Subcutaneous abdominal adipose tissue (tissue), 5 donors: ENCODE data around the gene SPOUT1.
"Not testable (repeated sequence)": the region's sequence is repeated elsewhere in the genome, so short reads cannot be mapped to it uniquely, and the experiment has no call there.

ENCODE experiments used
- H3K27ac ChIP-seq: one replicate; pipeline ENCODE4 v1.7.0; 2013; ENCODE audit warnings: low read depth, mild to moderate bottlenecking, inconsistent platforms, low read length, moderate library complexity
- H3K27me3 ChIP-seq, 5 donors: one replicate each; pipeline ENCODE4 v1.7.0; 2013; ENCODE audit warnings: low read length in 5 of 5, inconsistent platforms in 1 of 5; ENCODE audit not compliant: control insufficient read depth in 5 of 5, insufficient read depth in 4 of 5
- H3K36me3 ChIP-seq, 5 donors: one replicate each; pipeline ENCODE4 v1.7.0; 2013; ENCODE audit warnings: low read length in 5 of 5; ENCODE audit not compliant: control insufficient read depth in 5 of 5, insufficient read depth in 5 of 5
- H3K4me1 ChIP-seq, 5 donors: one replicate each; pipeline ENCODE4 v1.7.0; 2013; ENCODE audit warnings: low read length in 5 of 5, mild to moderate bottlenecking in 3 of 5, moderate library complexity in 1 of 5; ENCODE audit not compliant: control insufficient read depth in 5 of 5, insufficient read depth in 5 of 5
- H3K4me3 ChIP-seq, 5 donors: one replicate each; pipeline ENCODE4 v1.7.0; 2013; ENCODE audit warnings: low read length in 5 of 5, low read depth in 1 of 5
- H3K9ac ChIP-seq, 5 donors: one replicate each; pipeline ENCODE4 v1.7.0; 2013; ENCODE audit warnings: low read length in 5 of 5, mild to moderate bottlenecking in 4 of 5, moderate library complexity in 3 of 5
- H3K9me3 ChIP-seq, 5 donors: one replicate each; pipeline ENCODE4 v1.7.0; 2013; ENCODE audit warnings: low read length in 5 of 5; ENCODE audit not compliant: control insufficient read depth in 5 of 5
- donor health status: healthy.
- donor health status: healthy.
- donor health status: healthy.
- donor health status: healthy.
- donor health status: healthy.

The SPOUT1 gene

DNA sequence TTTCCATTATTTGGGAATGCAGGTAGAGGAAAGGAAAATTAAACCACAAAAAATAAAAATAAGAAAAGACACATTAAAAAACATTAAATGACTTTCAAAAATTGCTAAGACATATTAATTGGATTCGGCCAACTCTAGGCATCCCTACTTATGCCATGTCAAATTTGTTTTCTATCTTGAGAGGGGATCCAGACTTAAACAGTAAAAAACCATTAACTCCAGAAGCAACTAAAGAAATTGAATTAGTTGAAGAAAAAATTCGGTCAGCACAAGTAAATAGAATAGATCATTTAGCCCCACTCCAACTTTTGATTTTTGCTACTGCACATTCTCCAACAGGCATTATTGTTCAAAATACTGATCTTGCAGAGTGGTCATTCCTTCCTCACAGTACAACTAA lies 23.1 kb upstream of the SPOUT1 start:
- not testable (repeated sequence) for H3K4me1 ChIP-seq, H3K27ac ChIP-seq, H3K27me3 ChIP-seq, H3K36me3 ChIP-seq, H3K4me3 ChIP-seq, H3K9me3 ChIP-seq, H3K9ac ChIP-seq

DNA sequence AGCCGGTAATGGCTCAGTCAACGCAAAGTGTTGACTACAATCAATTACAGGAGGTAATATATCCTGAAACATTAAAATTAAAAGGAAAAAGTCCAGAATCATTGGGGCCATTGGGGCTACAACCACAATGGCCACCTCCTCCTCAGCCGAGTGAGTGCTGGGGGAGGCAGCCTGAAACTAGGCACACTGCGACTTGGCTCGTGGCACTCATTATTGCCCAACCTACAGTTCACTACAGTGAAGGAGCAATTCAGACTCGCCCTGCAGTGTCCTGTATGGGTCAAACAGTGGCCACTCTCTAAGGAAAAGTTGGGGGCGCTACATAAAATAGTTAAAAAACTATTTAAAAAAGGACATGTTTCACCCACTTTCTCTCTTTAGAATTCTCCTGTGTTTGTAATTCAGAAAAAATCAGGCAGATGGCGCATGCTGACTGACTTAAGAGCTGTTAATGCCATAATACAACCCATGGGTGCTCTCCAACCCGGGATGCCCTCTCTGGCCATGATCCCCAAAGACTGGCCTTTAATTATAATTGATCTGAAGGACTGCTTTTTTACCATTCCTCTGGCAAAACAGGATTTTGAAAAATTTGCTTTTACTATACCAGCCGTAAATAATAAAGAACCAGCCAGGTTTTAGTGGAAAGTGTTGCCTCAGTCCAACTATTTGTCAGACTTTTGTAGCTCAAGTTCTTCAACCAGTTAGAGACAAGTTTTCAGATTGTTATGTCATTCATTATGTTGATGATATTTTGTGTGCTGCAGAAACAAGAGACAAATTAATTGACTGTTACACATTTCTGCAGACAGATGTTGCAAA lies 22.4 kb upstream of the SPOUT1 start:
- H3K9me3 ChIP-seq, H3K27ac ChIP-seq: not testable (repeated sequence)

DNA sequence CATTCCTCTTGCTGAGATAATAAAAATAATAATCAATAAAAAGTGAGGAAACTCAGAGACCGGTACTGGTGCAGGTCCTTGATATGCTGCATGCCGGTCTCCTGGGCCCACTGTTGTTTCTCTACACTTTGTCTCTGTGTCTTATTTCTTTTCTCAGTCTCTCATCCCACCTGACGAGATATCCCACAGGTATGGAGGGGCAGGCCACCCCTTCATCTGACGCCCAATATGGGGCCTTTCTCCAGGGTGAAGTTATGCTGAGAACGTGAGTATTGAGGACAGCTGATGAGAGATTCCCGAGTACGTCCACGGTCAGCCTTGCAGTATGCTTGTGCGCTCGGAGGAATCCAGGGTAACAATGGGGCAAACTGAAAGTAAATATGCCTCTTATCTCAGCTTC lies 21.4 kb upstream of the SPOUT1 start:
- not testable (repeated sequence) for H3K9me3 ChIP-seq, H3K4me1 ChIP-seq, H3K9ac ChIP-seq, H3K27me3 ChIP-seq, H3K36me3 ChIP-seq, H3K4me3 ChIP-seq, H3K27ac ChIP-seq

More for the DNA sequence above, 22.4 kb upstream of the SPOUT1 start:
- H3K36me3 ChIP-seq, H3K9ac ChIP-seq, H3K27me3 ChIP-seq, H3K4me3 ChIP-seq, H3K4me1 ChIP-seq: not testable (repeated sequence)

DNA sequence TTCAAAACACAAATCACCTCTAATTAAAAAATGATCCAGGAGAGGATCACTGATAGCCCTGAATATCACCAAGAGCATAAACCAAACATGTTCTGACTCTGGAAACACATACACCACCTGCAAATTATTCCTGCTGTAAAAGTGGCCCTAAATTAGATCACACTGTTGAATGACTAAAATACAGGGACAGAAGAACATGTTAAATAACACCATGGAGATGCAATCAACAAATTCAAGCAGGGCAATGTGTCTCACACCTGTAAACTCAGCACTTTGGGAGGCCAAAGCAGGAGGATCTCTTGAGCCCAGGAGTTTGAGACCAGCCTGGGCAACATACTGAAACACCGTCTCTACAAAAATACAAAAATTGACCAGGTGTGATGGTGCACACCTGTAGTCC lies 18.2 kb upstream of the SPOUT1 start:
- no peaks in the 10 kb centered on the region for H3K36me3 ChIP-seq
- no peaks in the 10 kb centered on the region for H3K27me3 ChIP-seq
- no peak overlapping the region for H3K9ac ChIP-seq
- H3K4me1 ChIP-seq = peaks cover 0 to 3% (median 0%) of the 10 kb centered on the region in 5 donors
- peaks cover 0 to 10% (median 3%) of the 10 kb centered on the region in 5 donors for H3K9me3 ChIP-seq
- no peak overlapping the region for H3K4me3 ChIP-seq
- H3K27ac ChIP-seq = no peak overlapping the region

DNA sequence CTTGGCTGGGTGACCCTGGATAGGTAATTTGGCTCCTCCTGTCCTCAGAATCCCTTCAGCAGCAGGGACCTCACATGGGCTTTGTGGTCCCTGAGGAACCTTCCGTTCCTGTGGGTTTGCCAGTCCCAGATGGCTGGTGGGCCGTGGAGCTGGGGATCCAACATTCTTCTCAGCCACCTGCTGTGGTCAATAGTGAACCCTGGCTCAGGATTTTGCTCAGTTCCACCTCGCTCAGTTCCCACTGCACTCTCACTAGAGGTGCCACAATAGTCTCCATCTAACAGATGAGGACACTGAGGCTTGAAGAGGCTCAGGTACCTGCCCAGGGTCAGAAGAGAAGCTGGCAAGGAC lies 17.1 kb upstream of the SPOUT1 start:
- Histone ChIP-seq H3K36me3 (peaks cover 0 to 7% (median 0%) of the 10 kb centered on the region in 5 donors), H3K27me3 (no peaks in the 10 kb centered on the region), H3K4me3 (no peak overlapping the region), H3K4me1 (no peaks in the 10 kb centered on the region), H3K27ac (no peak overlapping the region), H3K9ac (no peak overlapping the region), H3K9me3 (peaks cover 0 to 10% (median 3%) of the 10 kb centered on the region in 5 donors)

DNA sequence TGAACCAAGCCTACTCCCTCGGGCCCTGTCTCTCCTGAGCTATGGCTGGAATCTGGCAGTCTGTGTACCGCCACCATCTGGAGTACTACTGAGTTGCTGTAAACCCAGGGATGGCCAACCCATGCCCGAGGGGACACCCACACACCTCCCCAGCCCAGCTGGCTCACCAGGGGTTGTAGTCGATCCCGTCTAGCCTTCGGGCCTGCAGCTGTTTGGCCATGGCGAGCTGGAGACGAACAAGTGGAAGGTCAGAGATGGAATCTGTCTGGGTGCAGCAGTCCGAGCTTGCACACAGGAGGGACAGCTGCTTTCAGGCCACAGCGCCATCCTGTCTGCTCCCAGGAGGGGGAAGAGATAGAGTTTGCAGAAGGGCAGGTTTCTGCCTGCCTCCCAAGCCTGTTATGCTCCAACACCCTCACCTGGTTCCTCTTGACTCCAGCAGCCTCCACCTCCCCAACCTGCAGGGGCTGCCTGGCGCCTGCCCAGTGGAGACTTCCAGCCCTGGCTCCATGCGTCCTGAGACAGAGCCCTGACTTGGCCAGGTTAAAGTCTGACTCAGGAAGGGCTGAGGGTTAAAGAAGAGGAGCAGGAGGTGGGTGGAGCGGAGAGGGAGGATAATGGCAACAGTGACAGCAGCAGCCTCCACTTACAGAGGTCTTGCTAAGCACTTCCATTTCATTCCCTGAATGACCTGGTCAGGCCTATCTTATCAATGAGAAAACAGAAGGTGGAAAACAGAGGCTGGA lies 15.8 kb upstream of the SPOUT1 start:
- Histone ChIP-seq H3K9me3 (peaks cover 0 to 6% (median 0%) of the 10 kb centered on the region in 5 donors), H3K27me3 (no peaks in the 10 kb centered on the region), H3K4me1 (no peaks in the 10 kb centered on the region), H3K9ac (peak overlapping the region in 1 of 5 donors; percentile 10), H3K4me3 (no peak overlapping the region), H3K36me3 (peaks cover 0 to 7% (median 0%) of the 10 kb centered on the region in 5 donors), H3K27ac (no peak overlapping the region)

DNA sequence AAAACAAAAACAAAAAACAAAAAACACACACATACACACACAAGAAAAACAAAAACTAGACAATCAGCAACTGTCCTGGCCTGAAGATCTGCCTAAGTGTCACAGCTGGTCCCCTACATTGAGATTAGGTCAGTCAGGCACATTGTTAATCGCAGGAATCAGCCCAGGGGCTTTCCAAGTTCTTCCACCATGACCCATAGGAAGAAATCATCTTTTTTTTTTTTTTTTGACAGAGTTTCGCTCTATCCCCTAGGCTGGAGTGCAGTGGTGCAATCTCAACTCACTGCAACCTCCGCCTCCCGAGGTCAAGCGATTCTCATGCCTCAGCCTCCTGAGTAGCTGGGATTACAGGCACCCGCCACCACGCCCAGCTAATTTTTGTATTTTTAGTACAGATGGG lies 13.6 kb upstream of the SPOUT1 start:
- not testable (repeated sequence) for H3K27me3 ChIP-seq, H3K9ac ChIP-seq, H3K36me3 ChIP-seq, H3K4me1 ChIP-seq, H3K9me3 ChIP-seq, H3K27ac ChIP-seq, H3K4me3 ChIP-seq

DNA sequence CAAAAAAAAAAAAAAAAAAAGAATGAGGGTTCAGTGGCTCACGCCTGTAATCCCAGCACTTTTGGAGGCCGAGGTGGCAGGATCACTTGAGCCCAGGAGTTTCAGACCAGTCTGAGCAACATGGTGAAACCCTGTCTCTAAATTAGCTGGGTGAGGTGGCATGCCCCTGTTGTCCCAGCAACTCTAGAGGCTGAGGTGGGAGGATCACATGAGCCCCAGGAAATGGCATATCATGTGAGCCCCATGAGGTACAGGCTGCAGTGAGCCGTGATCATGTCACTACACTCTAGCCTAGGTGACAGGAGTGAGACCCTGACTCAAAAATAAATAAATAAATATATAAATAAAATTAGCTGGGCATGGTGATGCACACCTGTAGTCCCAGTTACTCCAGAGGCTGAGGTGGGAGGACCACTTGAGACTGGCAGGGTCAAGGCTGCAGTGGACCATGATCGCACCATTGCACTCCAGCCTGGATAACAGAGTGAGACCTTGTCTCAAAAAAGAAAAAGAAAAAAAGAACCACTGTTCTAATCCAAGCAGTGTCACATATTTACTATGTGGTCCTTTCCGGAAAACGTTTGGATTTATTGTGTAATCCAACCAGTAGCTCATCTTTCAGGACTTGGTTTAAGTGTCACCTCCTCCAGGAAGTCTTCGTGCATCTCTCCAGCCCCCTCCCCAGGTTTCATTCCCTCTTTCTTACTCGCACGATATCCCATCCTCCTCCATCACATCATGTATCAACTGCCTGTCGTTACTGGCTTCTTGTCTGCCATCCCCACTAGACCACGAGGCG lies 12.3 kb upstream of the SPOUT1 start:
- no peaks in the 10 kb centered on the region for H3K27me3 ChIP-seq
- H3K27ac ChIP-seq = no peak overlapping the region
- H3K9ac ChIP-seq = no peak overlapping the region
- H3K4me3 ChIP-seq = no peak overlapping the region
- H3K9me3 ChIP-seq = no peaks in the 10 kb centered on the region
- no peaks in the 10 kb centered on the region for H3K4me1 ChIP-seq
- H3K36me3 ChIP-seq = peaks cover 0 to 7% (median 6%) of the 10 kb centered on the region in 5 donors

DNA sequence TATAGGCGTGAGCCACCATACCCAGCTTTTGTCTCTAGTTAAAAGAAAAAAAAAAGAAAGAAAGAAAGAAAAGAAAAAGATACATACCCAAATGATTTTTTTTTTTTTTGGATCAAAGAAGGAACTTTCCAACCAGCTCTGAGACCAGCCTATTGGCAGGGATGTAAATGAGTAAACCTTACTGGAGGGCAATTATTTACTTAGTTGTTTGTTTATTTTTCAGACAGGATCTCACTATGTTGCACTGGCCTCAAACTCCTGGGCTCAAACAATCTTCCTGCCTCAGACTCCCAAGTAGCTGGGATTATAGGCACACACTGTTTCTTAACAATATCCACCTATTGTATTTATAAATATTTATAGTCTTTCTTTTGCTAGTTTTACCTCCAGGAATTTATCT lies 10.9 kb upstream of the SPOUT1 start:
- Histone ChIP-seq H3K36me3 (peaks cover 0 to 9% (median 6%) of the 10 kb centered on the region in 5 donors), H3K4me1 (no peaks in the 10 kb centered on the region), H3K9ac (no peak overlapping the region), H3K27me3 (no peaks in the 10 kb centered on the region), H3K27ac (no peak overlapping the region), H3K4me3 (no peak overlapping the region), H3K9me3 (no peaks in the 10 kb centered on the region)

DNA sequence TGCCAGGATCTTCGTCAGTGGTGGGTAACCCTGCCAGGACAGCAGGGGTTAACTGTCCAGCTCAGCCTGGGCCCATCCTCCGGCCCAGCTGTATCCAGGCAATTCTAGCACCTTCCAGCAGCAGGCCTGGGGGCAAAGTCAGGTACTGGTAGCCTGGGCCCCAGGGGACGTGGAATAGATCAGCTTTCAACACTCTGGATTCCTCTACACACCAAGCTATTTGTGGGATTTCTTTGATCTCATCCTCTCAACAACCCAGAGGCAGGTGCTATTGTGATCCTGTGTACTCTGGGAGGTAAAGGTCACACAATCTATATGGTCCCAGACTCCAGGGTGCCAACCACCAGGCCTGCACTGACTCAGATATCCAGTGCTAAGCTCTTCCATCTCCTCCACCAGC lies 8.7 kb upstream of the SPOUT1 start:
- H3K9ac ChIP-seq = no peak overlapping the region
- no peaks in the 10 kb centered on the region for H3K27me3 ChIP-seq
- no peak overlapping the region for H3K27ac ChIP-seq
- H3K4me3 ChIP-seq = no peak overlapping the region
- peaks cover 0 to 13% (median 6%) of the 10 kb centered on the region in 5 donors for H3K36me3 ChIP-seq
- no peaks in the 10 kb centered on the region for H3K9me3 ChIP-seq
- no peaks in the 10 kb centered on the region for H3K4me1 ChIP-seq
